Caco-2 (cell line): ENCODE data around the gene SHLD1. TPM values are rescaled to one million over a fixed set of nuclear protein-coding genes. Genes with fewer than 3 reads are reported as not detected.

Experiments used
- BruUV-seq: library from RNA; stranded (reverse); fragments of 400-500 nt; replicated peaks from 2 replicates; lab custom pipeline; 2021; lab: Mats Ljungman, UMichigan
- CTCF ChIA-PET: fragments of 300-600 bp; sonication (Branson Sonifier 250); formaldehyde crosslinking; loops from one replicate; lab custom pipeline; 2022; ENCODE audit warnings: antibody characterized with exemption; lab: Charles Lee
- POLR2A ChIA-PET: fragments of 300-600 bp; sonication (Branson Sonifier 250); formaldehyde crosslinking; loops from one replicate; lab custom pipeline; 2022; ENCODE audit warnings: antibody characterized with exemption; lab: Charles Lee
- DNase-seq, 2 experiments: peaks; one replicate each; pipeline versions ENCODE4 v3.0.0 to v3.0.0-alpha.2; 2020 to 2022
- H3K27me3 ChIP-seq: replicated peaks from 2 replicates; pipeline ENCODE4 v1.6.0; 2011; ENCODE audit warnings: low read length; ENCODE audit not compliant: control insufficient read depth, insufficient read depth
- H3K36me3 ChIP-seq: 2 replicates; pipeline ENCODE4 v1.5.1; 2011; ENCODE audit warnings: low read length; ENCODE audit not compliant: control insufficient read depth, insufficient read depth
- H3K4me1 ChIP-seq: fragments of 250-450 bp; sonication (Bioruptor Pico); 2 replicates; pipeline ENCODE4 v1.5.1; 2020; ENCODE audit warnings: mild to moderate bottlenecking
- H3K4me3 ChIP-seq: 2 replicates; pipeline ENCODE4 v1.5.1; 2011; ENCODE audit warnings: low read depth, mild to moderate bottlenecking, control low read depth, low read length
- H3K9me3 ChIP-seq: fragments of 250-450 bp; sonication (Bioruptor Pico); 2 replicates; pipeline ENCODE4 v1.5.1; 2020; ENCODE audit warnings: mild to moderate bottlenecking, moderate library complexity
- H3K27ac Mint-ChIP-seq: one replicate; pipeline ENCODE4 v1.8.0; 2022; ENCODE audit warnings: mixed read lengths; ENCODE audit not compliant: unreplicated experiment
- H3K27me3 Mint-ChIP-seq: one replicate; pipeline ENCODE4 v1.8.0; 2022; ENCODE audit warnings: mixed read lengths; ENCODE audit not compliant: insufficient read depth, unreplicated experiment
- H3K36me3 Mint-ChIP-seq: one replicate; pipeline ENCODE4 v1.8.0; 2022; ENCODE audit warnings: mild to moderate bottlenecking, mixed read lengths; ENCODE audit not compliant: insufficient read depth, unreplicated experiment
- H3K4me1 Mint-ChIP-seq: one replicate; pipeline ENCODE4 v1.8.0; 2022; ENCODE audit warnings: low read depth, mixed read lengths; ENCODE audit not compliant: unreplicated experiment
- H3K4me3 Mint-ChIP-seq: one replicate; pipeline ENCODE4 v1.8.0; 2022; ENCODE audit warnings: mild to moderate bottlenecking, moderate library complexity, mixed read lengths; ENCODE audit not compliant: unreplicated experiment
- H3K9me3 Mint-ChIP-seq: one replicate; pipeline ENCODE4 v1.8.0; 2022; ENCODE audit warnings: mixed read lengths; ENCODE audit not compliant: unreplicated experiment
- CTCF ChIP-seq, 2 experiments: fragments of 200-600 bp in 1 of 2; IDR thresholded peaks; 1 replicate in 1 of 2; 2 replicates in 1 of 2; pipeline versions ENCODE4 v1.5.1 to v1.8.0; 2011 to 2022; ENCODE audit warnings: antibody characterized with exemption in 1 of 2, control low read depth in 1 of 2, inconsistent platforms in 1 of 2, low read depth in 1 of 2, low read length in 1 of 2, mild to moderate bottlenecking in 1 of 2, moderate library complexity in 1 of 2; ENCODE audit not compliant: insufficient read depth in 1 of 2, severe bottlenecking in 1 of 2, unreplicated experiment in 1 of 2
- intact Hi-C: fragments of 100-400 bp; cut with micrococcal nuclease; formaldehyde crosslinking; loops from one replicate; pipeline ENCODE4 v1.10.0; 2022; ENCODE audit not compliant: unreplicated experiment
- total RNA-seq: library from RNA; stranded (reverse); gene quantifications from 2 replicates; pipeline ENCODE4 v1.2.3, GENCODE V29; 2022

SHLD1 gene
- total RNA-seq, 1 experiment from 2014 or later: 4.8 TPM

- no peak for TF ChIP-seq CTCF (IDR thresholded peaks at IDR 0.05; ENCODE audit: insufficient read depth in 1 of 2, low read depth in 1 of 2, low read length in 1 of 2, severe bottlenecking in 1 of 2, unreplicated experiment in 1 of 2)
- Mint-ChIP-seq H3K27ac (no peak overlapping the region), H3K4me1 (no peaks in the 10 kb centered on the region), H3K27me3 (no peaks in the 10 kb centered on the region), H3K4me3 (no peak overlapping the region), H3K36me3 (no peaks in the 10 kb centered on the region), H3K9me3 (no peaks in the 10 kb centered on the region)
- CTCF ChIA-PET: no interaction called here
- H3K4me1 ChIP-seq: no peaks in the 10 kb centered on the region
- H3K27me3 ChIP-seq: no peaks in the 10 kb centered on the region
- H3K9me3 ChIP-seq: no peaks in the 10 kb centered on the region; the same call in 1 of the 2 replicates
- POLR2A ChIA-PET: no interaction called here
- no TSS peak for BruUV-seq
- intact Hi-C loops: no loop called here
- DNase-seq: no peak
- no peak overlapping the region for H3K4me3 ChIP-seq
- no peaks in the 10 kb centered on the region for H3K36me3 ChIP-seq
Observed at GRCh38 chr20:5865604-5866003, 115.4 kb downstream of the SHLD1 start.

- BruUV-seq: no TSS peak
- no peaks in the 10 kb centered on the region for H3K36me3 ChIP-seq
- Mint-ChIP-seq H3K4me1 (no peaks in the 10 kb centered on the region), H3K9me3 (no peaks in the 10 kb centered on the region), H3K27me3 (peaks cover 16% of the 10 kb centered on the region), H3K36me3 (no peaks in the 10 kb centered on the region), H3K4me3 (no peak overlapping the region), H3K27ac (no peak overlapping the region)
- no peak overlapping the region for H3K4me3 ChIP-seq
- no peaks in the 10 kb centered on the region; the same call in 1 of the 2 replicates for H3K27me3 ChIP-seq
- TF ChIP-seq CTCF (IDR thresholded peaks at IDR 0.05; ENCODE audit: insufficient read depth in 1 of 2, low read depth in 1 of 2, low read length in 1 of 2, severe bottlenecking in 1 of 2, unreplicated experiment in 1 of 2): no peak
- CTCF ChIA-PET: no interaction called here
- intact Hi-C loops: no loop called here
- POLR2A ChIA-PET: no interaction called here
- DNase-seq: no peak
- peaks cover 5% of the 10 kb centered on the region; the same call in 1 of the 2 replicates for H3K9me3 ChIP-seq
- H3K4me1 ChIP-seq: no peaks in the 10 kb centered on the region
Observed at GRCh38 chr20:5870568-5870981, 120.4 kb downstream of the SHLD1 start.

GRCh38 chr20:5871459-5872410, 121.5 kb downstream of the SHLD1 start:
- Histone ChIP-seq H3K9me3 (peaks cover 5% of the 10 kb centered on the region; the same call in 1 of the 2 replicates), H3K27me3 (no peaks in the 10 kb centered on the region; the same call in 1 of the 2 replicates), H3K36me3 (no peaks in the 10 kb centered on the region), H3K4me3 (no peak overlapping the region), H3K4me1 (no peaks in the 10 kb centered on the region)
- Mint-ChIP-seq H3K4me1 (no peaks in the 10 kb centered on the region), H3K4me3 (no peak overlapping the region), H3K27ac (no peak overlapping the region), H3K27me3 (peaks cover 16% of the 10 kb centered on the region), H3K9me3 (no peaks in the 10 kb centered on the region), H3K36me3 (no peaks in the 10 kb centered on the region)
- BruUV-seq: no TSS peak
- CTCF ChIA-PET: no interaction called here
- DNase-seq: peak in 1 of 2 experiments; percentile 3
- POLR2A ChIA-PET: no interaction called here
- no peak for TF ChIP-seq CTCF (IDR thresholded peaks at IDR 0.05; ENCODE audit: insufficient read depth in 1 of 2, low read depth in 1 of 2, low read length in 1 of 2, severe bottlenecking in 1 of 2, unreplicated experiment in 1 of 2)
- intact Hi-C loops: no loop called here
